Measurements from ENCODE around the gene OR1E2. TPM values are rescaled to one million over a fixed set of nuclear protein-coding genes. Genes with fewer than 3 reads are reported as not detected.
"Not testable (repeated sequence)": the region's sequence is repeated elsewhere in the genome, so short reads cannot be mapped to it uniquely, and the experiment has no call there.

Gene OR1E2
- total RNA-seq, 4 donors from 2014 or later, result not detected

- in situ Hi-C loops (cut with MboI; ENCODE audit: low pct_ligation_motif_present in 1 of 4, low pct_unique_long_range_greater_than_20kb in 1 of 4, low sequenced_read_pairs in 3 of 4), result loop anchor here in 1 of 4 donors (25.0 kb wide), 1 partner anchor 107 kb away; no protein-coding TSS in a partner anchor
- WGBS, 2 donors (ENCODE audit: low coverage in 1 of 2), result 45 to 50% methylated on average over 5 of the region's 5 CpGs
- DNase-seq, result peak; percentile 17
These were observed 35.9 kb upstream of the OR1E2 start for GRCh38 chr17:3469529-3469928.

GRCh38 chr17:3466355-3466754, 32.7 kb upstream of the OR1E2 start:
- H3K27me3 ChIP-seq; H3K4me1 ChIP-seq; H3K4me3 ChIP-seq; DNase-seq; H3K36me3 ChIP-seq; H3K9me3 ChIP-seq; intact Hi-C loops (cut with DNase I; ENCODE audit: low total_unique reads); H3K27ac ChIP-seq: not testable (repeated sequence)
- WGBS, 2 donors (ENCODE audit: low coverage in 1 of 2), result 23 to 48% methylated on average over 1 of the region's 1 CpG
- in situ Hi-C loops (cut with MboI; ENCODE audit: low pct_ligation_motif_present in 1 of 4, low pct_unique_long_range_greater_than_20kb in 1 of 4, low sequenced_read_pairs in 3 of 4), result loop anchor here in 1 of 4 donors (25.0 kb wide), 1 partner anchor 104 kb away; no protein-coding TSS in a partner anchor

More at GRCh38 chr17:3469529-3469928, 35.9 kb upstream of the OR1E2 start:
- intact Hi-C loops (cut with DNase I; ENCODE audit: low total_unique reads), result no loop called here
- peak overlapping the region in 1 of 4 donors; percentile 0 for H3K27ac ChIP-seq
- no peak overlapping the region for H3K4me3 ChIP-seq
- H3K36me3 ChIP-seq, result no peaks in the 10 kb centered on the region
- no peak for TF ChIP-seq CTCF (IDR thresholded peaks at IDR 0.05)
- TF ChIP-seq POLR2A (IDR thresholded peaks at IDR 0.05), result no peak
- TF ChIP-seq POLR2AphosphoS5 (IDR thresholded peaks at IDR 0.05), result no peak
- TF ChIP-seq EP300 (IDR thresholded peaks at IDR 0.05; ENCODE audit: low read depth), result no peak
- H3K4me1 ChIP-seq, result peaks cover 5 to 11% (median 9%) of the 10 kb centered on the region in 4 donors
- H3K27me3 ChIP-seq, result no peaks in the 10 kb centered on the region
- no peaks in the 10 kb centered on the region for H3K9me3 ChIP-seq

GRCh38 chr17:3448059-3448665, 14.5 kb upstream of the OR1E2 start:
- TF ChIP-seq CTCF (IDR thresholded peaks at IDR 0.05), result no peak
- 7 to 31% methylated on average over 2 of the region's 2 CpGs for WGBS, 2 donors (ENCODE audit: low coverage in 1 of 2)
- no peaks in the 10 kb centered on the region for H3K27me3 ChIP-seq
- peaks cover 0 to 16% (median 7%) of the 10 kb centered on the region in 4 donors for H3K4me1 ChIP-seq
- H3K9me3 ChIP-seq, result no peaks in the 10 kb centered on the region
- no peaks in the 10 kb centered on the region for H3K36me3 ChIP-seq
- in situ Hi-C loops (cut with MboI; ENCODE audit: low pct_ligation_motif_present in 1 of 4, low pct_unique_long_range_greater_than_20kb in 1 of 4, low sequenced_read_pairs in 3 of 4), result no loop called here
- H3K27ac ChIP-seq, result peak overlapping the region in 2 of 4 donors; percentile 34 to 38
- intact Hi-C loops (cut with DNase I; ENCODE audit: low total_unique reads), result no loop called here
- DNase-seq, result no peak
- H3K4me3 ChIP-seq, result no peak overlapping the region

GRCh38 chr17:3447625-3448024, 14.0 kb upstream of the OR1E2 start:
- DNase-seq, result no peak
- in situ Hi-C loops (cut with MboI; ENCODE audit: low pct_ligation_motif_present in 1 of 4, low pct_unique_long_range_greater_than_20kb in 1 of 4, low sequenced_read_pairs in 3 of 4) (no loop called here), intact Hi-C loops (cut with DNase I; ENCODE audit: low total_unique reads) (no loop called here)
- Histone ChIP-seq H3K4me3 (no peak overlapping the region), H3K9me3 (no peaks in the 10 kb centered on the region), H3K4me1 (peaks cover 0 to 16% (median 7%) of the 10 kb centered on the region in 4 donors), H3K27me3 (no peaks in the 10 kb centered on the region), H3K27ac (peak overlapping the region in 2 of 4 donors; percentile 34 to 38), H3K36me3 (no peaks in the 10 kb centered on the region)
- TF ChIP-seq POLR2A (IDR thresholded peaks at IDR 0.05) (no peak), EP300 (IDR thresholded peaks at IDR 0.05; ENCODE audit: low read depth) (no peak), CTCF (IDR thresholded peaks at IDR 0.05) (no peak), POLR2AphosphoS5 (IDR thresholded peaks at IDR 0.05) (no peak)
- 59 to 76% methylated on average over 2 of the region's 2 CpGs for WGBS, 2 donors (ENCODE audit: low coverage in 1 of 2)

GRCh38 chr17:3440451-3440850, 6.8 kb upstream of the OR1E2 start:
- in situ Hi-C loops (cut with MboI; ENCODE audit: low pct_ligation_motif_present in 1 of 4, low pct_unique_long_range_greater_than_20kb in 1 of 4, low sequenced_read_pairs in 3 of 4), result no loop called here
- no peak for TF ChIP-seq CTCF (IDR thresholded peaks at IDR 0.05)
- TF ChIP-seq POLR2A (IDR thresholded peaks at IDR 0.05), result no peak
- no peak for TF ChIP-seq EP300 (IDR thresholded peaks at IDR 0.05; ENCODE audit: low read depth)
- TF ChIP-seq POLR2AphosphoS5 (IDR thresholded peaks at IDR 0.05), result no peak
- 73 to 76% methylated on average over 2 of the region's 2 CpGs for WGBS, 2 donors (ENCODE audit: low coverage in 1 of 2)

More at GRCh38 chr17:3440451-3440850, 6.8 kb upstream of the OR1E2 start:
- Histone ChIP-seq H3K4me1 (no peaks in the 10 kb centered on the region), H3K36me3 (no peaks in the 10 kb centered on the region), H3K27ac (no peak overlapping the region), H3K9me3 (no peaks in the 10 kb centered on the region), H3K27me3 (peaks cover 8% of the 10 kb centered on the region), H3K4me3 (no peak overlapping the region)
- no peak for DNase-seq
- intact Hi-C loops (cut with DNase I; ENCODE audit: low total_unique reads), result no loop called here

Measured in transverse colon (tissue), 4 donors.